Mesenchymal stem cell (in vitro differentiated cells and primary cell): ENCODE results near the gene DGKG.

Experiments used
- DNase-seq: peaks from one replicate; pipeline ENCODE4 v3.0.0-alpha.2; 2013
- H2AFZ ChIP-seq: one replicate; pipeline ENCODE4 v1.6.1; 2013; ENCODE audit warnings: low read depth, mild to moderate bottlenecking, control low read depth, inconsistent platforms, low read length, moderate library complexity
- H2AK5ac ChIP-seq: 2 replicates; pipeline ENCODE4 v1.6.1; 2013; ENCODE audit warnings: low read length, moderate library complexity, mild to moderate bottlenecking, inconsistent platforms; ENCODE audit not compliant: severe bottlenecking
- H2BK120ac ChIP-seq: one replicate; pipeline ENCODE4 v1.6.1; 2013; ENCODE audit warnings: low read depth, mild to moderate bottlenecking, inconsistent platforms, low read length, moderate library complexity
- H2BK12ac ChIP-seq, 2 experiments: one replicate each; pipeline ENCODE4 v1.6.1; 2013; ENCODE audit warnings: inconsistent platforms in 2 of 2, low read length in 2 of 2, mild to moderate bottlenecking in 2 of 2, moderate library complexity in 2 of 2, control low read depth in 1 of 2
- H2BK15ac ChIP-seq: one replicate; pipeline ENCODE4 v1.6.1; 2013; ENCODE audit warnings: mild to moderate bottlenecking, low read depth, inconsistent platforms; ENCODE audit not compliant: poor library complexity, severe bottlenecking
- H2BK5ac ChIP-seq: 2 replicates; pipeline ENCODE4 v1.6.1; 2013; ENCODE audit warnings: low read depth, mild to moderate bottlenecking, low read length, control low read depth, inconsistent platforms; ENCODE audit not compliant: poor library complexity, severe bottlenecking
- H3K14ac ChIP-seq, 2 experiments: one replicate each; pipeline ENCODE4 v1.6.1; 2013; ENCODE audit warnings: inconsistent platforms in 2 of 2, low read length in 2 of 2, control low read depth in 1 of 2, mild to moderate bottlenecking in 1 of 2, moderate library complexity in 1 of 2
- H3K18ac ChIP-seq, 2 experiments: one replicate each; pipeline ENCODE4 v1.6.1; 2013; ENCODE audit warnings: inconsistent platforms in 2 of 2, low read length in 2 of 2, control low read depth in 1 of 2, low read depth in 1 of 2, mild to moderate bottlenecking in 1 of 2
- H3K23ac ChIP-seq, 2 experiments: one replicate each; pipeline ENCODE4 v1.6.1; 2013; ENCODE audit warnings: inconsistent platforms in 2 of 2, low read length in 2 of 2, mild to moderate bottlenecking in 2 of 2, moderate library complexity in 2 of 2, control low read depth in 1 of 2
- H3K27ac ChIP-seq: 2 replicates; pipeline ENCODE4 v1.5.1; 2013; ENCODE audit warnings: mild to moderate bottlenecking, moderate library complexity, low read length, control low read depth, inconsistent platforms; ENCODE audit not compliant: poor library complexity, severe bottlenecking
- H3K27me3 ChIP-seq, 2 experiments: 2 replicates each; pipeline versions ENCODE4 v1.6.1 to v1.7.0; 2013; ENCODE audit warnings: low read length in 2 of 2, mild to moderate bottlenecking in 2 of 2, moderate library complexity in 2 of 2, control low read depth in 1 of 2, inconsistent platforms in 1 of 2; ENCODE audit not compliant: control insufficient read depth in 1 of 2, insufficient read depth in 1 of 2
- H3K36me3 ChIP-seq, 2 experiments: 2 replicates each; pipeline versions ENCODE4 v1.6.1 to v1.7.0; 2013; ENCODE audit warnings: low read length in 2 of 2, control low read depth in 1 of 2, inconsistent platforms in 1 of 2, low read depth in 1 of 2, mild to moderate bottlenecking in 1 of 2; ENCODE audit not compliant: insufficient read depth in 2 of 2, control insufficient read depth in 1 of 2
- H3K4ac ChIP-seq, 2 experiments: one replicate each; pipeline ENCODE4 v1.6.1; 2013; ENCODE audit warnings: inconsistent platforms in 2 of 2, low read length in 2 of 2, mild to moderate bottlenecking in 2 of 2, moderate library complexity in 2 of 2, control low read depth in 1 of 2, low read depth in 1 of 2
- H3K4me1 ChIP-seq: 2 replicates; pipeline ENCODE4 v1.6.1; 2013; ENCODE audit warnings: low read depth, low read length, control low read depth; ENCODE audit not compliant: control insufficient read depth, insufficient read depth
- H3K4me2 ChIP-seq: 2 replicates; pipeline ENCODE4 v1.6.1; 2013; ENCODE audit warnings: low read length, mild to moderate bottlenecking, inconsistent platforms; ENCODE audit not compliant: poor library complexity, severe bottlenecking
- H3K4me3 ChIP-seq, 2 experiments: 2 replicates each; pipeline versions ENCODE4 v1.5.1 to v1.7.0; 2013; ENCODE audit warnings: low read length in 2 of 2, mild to moderate bottlenecking in 2 of 2, control low read depth in 1 of 2, low read depth in 1 of 2; ENCODE audit not compliant: insufficient read depth in 1 of 2
- H3K79me1 ChIP-seq: replicated peaks from 2 replicates; pipeline ENCODE4 v1.6.1; 2013; ENCODE audit warnings: mild to moderate bottlenecking, control low read depth, low read length, inconsistent platforms; ENCODE audit not compliant: poor library complexity, severe bottlenecking
- H3K9ac ChIP-seq: 2 replicates; pipeline ENCODE4 v1.7.0; 2013; ENCODE audit warnings: mild to moderate bottlenecking, low read length, moderate library complexity
- H3K9me3 ChIP-seq: 2 replicates; pipeline ENCODE4 v1.7.0; 2013; ENCODE audit warnings: mild to moderate bottlenecking, low read length; ENCODE audit not compliant: control insufficient read depth
- H4K8ac ChIP-seq: one replicate; pipeline ENCODE4 v1.6.1; 2013; ENCODE audit warnings: inconsistent platforms, mild to moderate bottlenecking, low read length, moderate library complexity
- H4K91ac ChIP-seq: one replicate; pipeline ENCODE4 v1.6.1; 2013; ENCODE audit warnings: mild to moderate bottlenecking, low read length, inconsistent platforms
- WGBS: methylation state at CpG from one replicate; pipeline ENCODE4 v1.1.7; 2013; ENCODE audit warnings: mixed read lengths; 5-methylcytosine and 5-hydroxymethylcytosine counted together

The DGKG gene

DNA sequence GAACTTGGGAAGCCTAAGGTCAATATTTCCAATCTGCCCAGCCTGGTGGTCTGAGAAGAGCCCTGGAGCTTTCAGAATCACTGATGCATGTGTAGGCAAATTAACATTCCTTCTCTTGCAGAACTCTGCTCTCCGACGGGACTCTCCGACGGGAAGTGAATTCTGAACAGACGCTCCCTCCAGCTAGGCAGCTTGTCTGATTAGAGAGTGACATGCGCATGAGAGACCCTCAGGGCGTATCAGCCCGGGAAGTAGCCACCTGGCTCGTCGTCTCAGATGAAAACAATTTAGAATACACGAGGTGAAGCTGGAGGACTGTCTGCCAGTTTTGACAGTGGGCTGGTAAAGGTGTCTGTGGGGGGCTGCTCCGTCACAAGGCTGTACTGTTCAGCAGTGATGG is 103.1 kb downstream of the DGKG start:
- Histone ChIP-seq H2BK120ac (no peak overlapping the region), H4K91ac (peak overlapping the region; percentile 52), H3K4me3 (no peak overlapping the region), H2AK5ac (no peak overlapping the region), H3K18ac (no peak overlapping the region), H3K4me1 (peaks cover 6% of the 10 kb centered on the region), H4K8ac (peak overlapping the region; percentile 37), H3K9ac (peak overlapping the region; percentile 44), H3K4me2 (peak overlapping the region; percentile 24), H2AFZ (no peak overlapping the region), H3K4ac (no peak overlapping the region), H3K79me1 (no peaks in the 10 kb centered on the region), H2BK15ac (no peak overlapping the region), H3K27ac (no peak overlapping the region), H3K27me3 (peaks cover 19 to 27% of the 10 kb centered on the region in 2 experiments), H2BK5ac (no peak overlapping the region), H3K14ac (no peak overlapping the region), H2BK12ac (no peak overlapping the region), H3K23ac (no peak overlapping the region), H3K9me3 (no peaks in the 10 kb centered on the region), H3K36me3 (no peaks in the 10 kb centered on the region)
- 38% methylated on average over 12 of the region's 12 CpGs for WGBS
- no peak for DNase-seq

DNA sequence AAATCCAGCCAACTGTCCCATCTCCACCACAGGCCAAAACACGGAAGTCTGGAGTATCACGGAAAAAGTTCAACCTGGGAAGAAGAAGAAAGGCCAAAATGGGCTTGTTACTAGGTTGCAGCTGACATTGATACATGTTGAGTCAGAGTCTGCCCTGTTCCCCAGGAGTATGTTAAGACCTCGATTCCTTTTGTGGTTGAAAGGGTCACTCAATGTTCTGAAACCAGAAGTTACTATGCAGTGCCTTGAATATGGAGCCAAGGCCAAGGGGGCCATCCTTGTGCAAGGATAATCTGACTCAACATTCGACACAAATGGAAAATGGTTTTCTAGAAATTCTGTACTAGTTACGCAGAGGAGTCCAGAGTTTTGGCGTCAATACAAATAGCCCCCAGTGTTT is 104.2 kb downstream of the DGKG start:
- Histone ChIP-seq H4K8ac (no peak overlapping the region), H3K4me3 (no peak overlapping the region), H3K4me1 (peaks cover 6% of the 10 kb centered on the region), H2AFZ (no peak overlapping the region), H2BK5ac (no peak overlapping the region), H3K79me1 (no peaks in the 10 kb centered on the region), H3K36me3 (no peaks in the 10 kb centered on the region), H2AK5ac (no peak overlapping the region), H3K23ac (no peak overlapping the region), H3K4me2 (no peak overlapping the region), H3K18ac (no peak overlapping the region), H2BK12ac (no peak overlapping the region), H3K9ac (no peak overlapping the region), H2BK120ac (no peak overlapping the region), H3K27me3 (peaks cover 27 to 28% of the 10 kb centered on the region in 2 experiments), H3K4ac (no peak overlapping the region), H3K14ac (no peak overlapping the region), H3K27ac (no peak overlapping the region), H2BK15ac (no peak overlapping the region), H3K9me3 (no peaks in the 10 kb centered on the region), H4K91ac (no peak overlapping the region)
- DNase-seq: peak; percentile 13
- WGBS: 86% methylated on average over 6 of the region's 6 CpGs

GRCh38 chr3:186255703-186256331 is 106.2 kb downstream of the DGKG start:
- Histone ChIP-seq H3K14ac (no peak overlapping the region), H3K9ac (no peak overlapping the region), H4K91ac (no peak overlapping the region), H3K4ac (no peak overlapping the region), H3K4me1 (peaks cover 6% of the 10 kb centered on the region), H3K4me2 (no peak overlapping the region), H2BK120ac (no peak overlapping the region), H2BK12ac (no peak overlapping the region), H3K23ac (no peak overlapping the region), H3K27ac (no peak overlapping the region), H3K79me1 (no peaks in the 10 kb centered on the region), H2AFZ (no peak overlapping the region), H2AK5ac (no peak overlapping the region), H3K27me3 (peaks cover 31 to 39% of the 10 kb centered on the region in 2 experiments), H3K36me3 (no peaks in the 10 kb centered on the region), H3K18ac (no peak overlapping the region), H3K9me3 (no peaks in the 10 kb centered on the region), H4K8ac (no peak overlapping the region), H2BK5ac (no peak overlapping the region), H3K4me3 (no peak overlapping the region), H2BK15ac (no peak overlapping the region)
- DNase-seq: no peak
- WGBS: 86% methylated on average over 19 of the region's 19 CpGs

DNA sequence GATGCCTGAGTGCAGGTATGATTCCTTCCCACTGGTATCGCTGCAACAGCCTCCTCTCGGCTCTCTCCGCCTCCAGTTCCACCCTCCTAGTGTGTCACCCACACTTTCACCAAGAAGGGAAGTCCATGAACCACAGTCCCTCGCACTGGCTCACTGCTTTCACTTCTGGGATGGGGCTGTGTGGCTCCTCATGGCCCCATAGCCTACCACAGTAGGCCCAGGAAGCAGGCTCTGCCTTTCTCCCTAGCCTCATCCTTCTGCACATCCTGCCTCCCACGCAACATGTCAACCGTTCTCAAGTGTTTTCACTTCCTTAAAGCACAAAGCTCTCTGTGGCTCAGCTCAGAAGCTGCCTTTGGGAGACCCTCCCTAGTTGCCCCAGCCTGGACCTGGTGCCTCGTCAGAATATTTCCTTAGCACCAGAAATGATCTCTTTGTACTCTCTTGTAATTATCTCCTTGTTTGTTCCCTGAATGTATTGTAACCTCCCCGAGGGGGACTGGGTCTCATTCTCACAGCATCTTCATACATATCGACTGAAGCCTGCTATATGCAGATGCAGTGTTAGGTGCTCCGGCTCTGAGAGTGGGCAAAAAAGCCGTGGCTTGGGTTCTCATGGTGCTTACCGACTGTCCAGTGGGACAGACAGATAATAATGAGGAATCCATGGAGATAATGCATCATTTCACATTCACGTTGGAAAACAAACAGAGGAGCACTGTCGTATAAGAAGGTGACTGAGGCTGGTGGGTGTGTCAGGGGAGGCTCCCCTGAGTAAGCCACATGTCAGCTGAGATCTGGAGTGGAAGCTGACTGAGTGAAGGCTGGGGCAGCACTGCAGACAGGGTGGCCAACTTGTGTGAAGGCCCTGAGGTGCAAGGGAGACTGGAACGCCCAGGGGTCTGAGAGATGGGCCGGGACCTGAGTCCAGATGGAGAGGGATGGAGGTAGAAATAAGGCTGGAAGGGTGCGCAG is 107.1 kb downstream of the DGKG start:
- H3K27me3 ChIP-seq: peaks cover 37 to 40% of the 10 kb centered on the region in 2 experiments
- H4K8ac ChIP-seq: no peak overlapping the region
- 82% methylated on average over 17 of the region's 17 CpGs for WGBS
- no peak overlapping the region for H3K4me3 ChIP-seq
- H3K4ac ChIP-seq: no peak overlapping the region
- H3K23ac ChIP-seq: no peak overlapping the region
- no peak overlapping the region for H3K18ac ChIP-seq
- H3K4me1 ChIP-seq: peaks cover 4% of the 10 kb centered on the region
- no peak for DNase-seq
- no peak overlapping the region for H2BK120ac ChIP-seq
- H2BK12ac ChIP-seq: no peak overlapping the region
- H3K14ac ChIP-seq: no peak overlapping the region
- H3K27ac ChIP-seq: no peak overlapping the region
- no peaks in the 10 kb centered on the region for H3K79me1 ChIP-seq
- H4K91ac ChIP-seq: no peak overlapping the region
- no peak overlapping the region for H2AK5ac ChIP-seq
- H3K4me2 ChIP-seq: no peak overlapping the region
- no peak overlapping the region for H2AFZ ChIP-seq
- H2BK5ac ChIP-seq: no peak overlapping the region
- H3K36me3 ChIP-seq: no peaks in the 10 kb centered on the region
- H2BK15ac ChIP-seq: no peak overlapping the region
- H3K9me3 ChIP-seq: no peaks in the 10 kb centered on the region
- no peak overlapping the region for H3K9ac ChIP-seq
